ENCODE measurements around the gene ARID1B. TPM values are rescaled to one million over a fixed set of nuclear protein-coding genes. Genes with fewer than 3 reads are reported as not detected.

ARID1B gene
- total and polyA plus RNA-seq, 7 donors: 8.4 to 115 (median 69.6) TPM

DNA sequence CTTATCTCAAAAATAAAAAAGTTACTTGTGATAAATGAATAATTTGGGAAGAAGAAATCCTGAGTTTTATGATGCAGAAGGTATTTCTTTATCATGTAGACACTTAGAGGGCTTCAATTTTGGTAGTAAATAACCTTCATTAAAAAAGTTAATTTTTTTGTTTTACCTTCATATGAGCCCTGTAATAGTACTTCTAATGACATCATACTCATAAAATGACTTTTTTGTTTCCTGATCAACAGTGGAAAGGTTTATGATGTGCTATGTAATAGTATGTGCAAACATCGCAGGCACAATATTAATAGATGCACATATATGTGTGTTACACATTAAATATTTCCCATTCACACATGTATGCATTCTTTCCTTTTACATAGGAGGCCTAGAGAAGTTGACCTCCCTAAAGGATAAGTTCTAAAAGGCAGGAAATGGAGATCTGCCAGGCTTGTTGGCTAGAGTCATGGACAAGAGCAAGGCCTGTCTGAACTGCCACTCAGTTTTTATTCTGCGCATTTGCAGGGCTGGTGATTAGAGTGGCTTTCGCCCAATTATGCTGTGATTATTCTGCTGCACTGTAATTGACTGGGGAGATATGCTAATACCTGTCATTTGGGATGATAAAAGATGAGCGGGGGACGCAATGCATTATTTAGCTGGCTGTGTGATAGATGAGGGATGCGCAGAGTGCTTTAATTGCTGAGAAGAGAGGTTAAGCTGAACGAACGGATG is 273.5 kb downstream of the ARID1B start:
- WGBS, 2 donors: 88 to 89% methylated on average over 8 of the region's 8 CpGs
- no peak for DNase-seq
- no peaks in the 10 kb centered on the region for H3K36me3 ChIP-seq
- H3K9me3 ChIP-seq: no peaks in the 10 kb centered on the region
- peaks cover 0 to 25% (median 13%) of the 10 kb centered on the region in 4 donors for H3K4me1 ChIP-seq
- intact Hi-C loops (cut with DNase I): no loop called here
- TF ChIP-seq, protein P1, sequence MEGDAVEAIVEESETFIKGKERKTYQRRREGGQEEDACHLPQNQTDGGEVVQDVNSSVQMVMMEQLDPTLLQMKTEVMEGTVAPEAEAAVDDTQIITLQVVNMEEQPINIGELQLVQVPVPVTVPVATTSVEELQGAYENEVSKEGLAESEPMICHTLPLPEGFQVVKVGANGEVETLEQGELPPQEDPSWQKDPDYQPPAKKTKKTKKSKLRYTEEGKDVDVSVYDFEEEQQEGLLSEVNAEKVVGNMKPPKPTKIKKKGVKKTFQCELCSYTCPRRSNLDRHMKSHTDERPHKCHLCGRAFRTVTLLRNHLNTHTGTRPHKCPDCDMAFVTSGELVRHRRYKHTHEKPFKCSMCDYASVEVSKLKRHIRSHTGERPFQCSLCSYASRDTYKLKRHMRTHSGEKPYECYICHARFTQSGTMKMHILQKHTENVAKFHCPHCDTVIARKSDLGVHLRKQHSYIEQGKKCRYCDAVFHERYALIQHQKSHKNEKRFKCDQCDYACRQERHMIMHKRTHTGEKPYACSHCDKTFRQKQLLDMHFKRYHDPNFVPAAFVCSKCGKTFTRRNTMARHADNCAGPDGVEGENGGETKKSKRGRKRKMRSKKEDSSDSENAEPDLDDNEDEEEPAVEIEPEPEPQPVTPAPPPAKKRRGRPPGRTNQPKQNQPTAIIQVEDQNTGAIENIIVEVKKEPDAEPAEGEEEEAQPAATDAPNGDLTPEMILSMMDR (IDR thresholded peaks at IDR 0.05): no peak
- TF ChIP-seq EP300 (IDR thresholded peaks at IDR 0.05): no peak
- no peak for TF ChIP-seq POLR2AphosphoS5 (IDR thresholded peaks at IDR 0.05)
- no peak for TF ChIP-seq POLR2A (IDR thresholded peaks at IDR 0.05)
- H3K27me3 ChIP-seq: no peaks in the 10 kb centered on the region
- no peak overlapping the region for H3K4me3 ChIP-seq
- H3K27ac ChIP-seq: no peak overlapping the region

DNA sequence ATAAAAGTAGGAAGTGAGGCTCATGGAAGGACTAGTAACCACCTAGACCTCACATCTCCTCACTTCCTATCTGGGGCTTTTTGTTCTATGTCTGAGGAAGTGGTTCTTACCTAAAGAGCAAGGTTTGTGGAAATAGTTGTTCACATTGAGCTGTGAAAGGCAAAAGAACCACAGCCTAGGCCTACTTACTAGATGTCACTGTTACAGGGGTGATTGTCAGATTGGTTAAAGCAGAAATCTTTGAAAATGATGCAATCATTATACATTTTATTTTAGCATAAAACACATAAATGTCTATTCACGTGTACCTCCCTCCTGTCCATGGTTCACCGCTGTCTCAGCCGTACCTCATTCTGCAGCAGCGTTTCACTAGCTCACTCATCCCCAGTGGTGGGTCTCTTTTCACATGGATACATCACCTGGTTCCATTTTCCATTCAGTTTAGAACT is 277.4 kb downstream of the ARID1B start:
- H3K4me3 ChIP-seq: no peak overlapping the region
- intact Hi-C loops (cut with DNase I): no loop called here
- H3K9me3 ChIP-seq: no peaks in the 10 kb centered on the region
- H3K27ac ChIP-seq: no peak overlapping the region
- no peaks in the 10 kb centered on the region for H3K27me3 ChIP-seq
- no peaks in the 10 kb centered on the region for H3K36me3 ChIP-seq
- no peak for DNase-seq
- 74 to 89% methylated on average over 4 of the region's 4 CpGs for WGBS, 2 donors
- TF ChIP-seq EP300 (IDR thresholded peaks at IDR 0.05): no peak
- TF ChIP-seq POLR2AphosphoS5 (IDR thresholded peaks at IDR 0.05): no peak
- no peak for TF ChIP-seq POLR2A (IDR thresholded peaks at IDR 0.05)
- TF ChIP-seq, protein P1 (IDR thresholded peaks at IDR 0.05): no peak
- peaks cover 0 to 18% (median 9%) of the 10 kb centered on the region in 4 donors for H3K4me1 ChIP-seq

DNA sequence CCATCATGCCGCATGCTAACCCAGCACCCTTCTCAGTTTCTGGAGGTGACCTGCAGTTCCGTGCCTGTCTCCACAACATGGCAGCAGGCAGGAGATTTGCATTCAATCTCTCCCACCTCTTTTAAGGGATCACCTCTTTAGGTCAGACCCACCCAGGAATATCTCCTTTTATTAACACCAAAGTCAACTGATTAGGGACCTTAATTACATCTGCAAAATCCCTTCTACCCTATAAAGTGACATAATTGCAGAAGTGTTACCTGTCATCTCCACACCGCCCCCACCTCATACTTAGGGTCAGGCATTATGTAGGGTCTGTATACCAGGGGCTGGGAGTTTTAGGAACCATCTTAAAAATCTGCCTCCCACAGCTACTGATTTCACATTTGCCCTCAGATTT is 278.7 kb downstream of the ARID1B start:
- no peak for TF ChIP-seq POLR2AphosphoS5 (IDR thresholded peaks at IDR 0.05)
- TF ChIP-seq POLR2A (IDR thresholded peaks at IDR 0.05): no peak
- TF ChIP-seq EP300 (IDR thresholded peaks at IDR 0.05): no peak
- TF ChIP-seq, protein P1 (IDR thresholded peaks at IDR 0.05): no peak
- H3K27me3 ChIP-seq: no peaks in the 10 kb centered on the region
- no peaks in the 10 kb centered on the region for H3K36me3 ChIP-seq
- DNase-seq: no peak
- H3K9me3 ChIP-seq: no peaks in the 10 kb centered on the region
- peaks cover 0 to 25% (median 19%) of the 10 kb centered on the region in 4 donors for H3K4me1 ChIP-seq
- no peak overlapping the region for H3K4me3 ChIP-seq
- intact Hi-C loops (cut with DNase I): no loop called here
- no peak overlapping the region for H3K27ac ChIP-seq
- WGBS, 2 donors: 95 to 97% methylated on average over 3 of the region's 3 CpGs

DNA sequence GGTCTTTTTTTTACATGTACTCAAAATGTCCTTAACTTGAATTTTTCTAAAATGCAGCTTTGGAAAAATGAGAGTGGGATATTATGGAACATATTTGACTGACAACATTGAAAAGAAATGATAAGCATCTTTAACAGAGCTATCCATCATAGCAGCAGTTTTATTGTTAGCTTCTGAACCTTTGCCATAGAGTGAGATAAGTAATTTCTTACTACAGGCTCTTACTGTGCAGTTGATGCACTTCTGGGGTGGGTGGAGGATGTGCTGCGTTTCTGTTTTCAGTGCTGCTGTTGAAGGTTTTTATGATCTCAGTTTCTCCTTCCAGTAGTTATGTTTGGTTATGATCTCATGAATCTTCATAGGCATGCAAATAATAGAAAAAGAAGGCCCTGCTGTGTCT is 279.1 kb downstream of the ARID1B start:
- DNase-seq: no peak
- TF ChIP-seq POLR2A (IDR thresholded peaks at IDR 0.05) (no peak), EP300 (IDR thresholded peaks at IDR 0.05) (no peak), POLR2AphosphoS5 (IDR thresholded peaks at IDR 0.05) (no peak)
- TF ChIP-seq, protein P1 (IDR thresholded peaks at IDR 0.05): no peak
- no peaks in the 10 kb centered on the region for H3K27me3 ChIP-seq
- peaks cover 0 to 25% (median 21%) of the 10 kb centered on the region in 4 donors for H3K4me1 ChIP-seq
- intact Hi-C loops (cut with DNase I): no loop called here
- H3K27ac ChIP-seq: no peak overlapping the region
- no peaks in the 10 kb centered on the region for H3K9me3 ChIP-seq
- H3K4me3 ChIP-seq: no peak overlapping the region
- WGBS, 2 donors: 40 to 43% methylated on average over 1 of the region's 1 CpG
- no peaks in the 10 kb centered on the region for H3K36me3 ChIP-seq
